Fibroblast of peridontal ligament (primary cell): Measurements from ENCODE around the gene ROPN1L.
"Not testable (repeated sequence)": the region's sequence is repeated elsewhere in the genome, so short reads cannot be mapped to it uniquely, and the experiment has no call there.

Experiments
- DNase-seq: peaks from one replicate; pipeline ENCODE4 v3.0.0-alpha.2; 2010; ENCODE audit errors: extremely low read depth

ROPN1L gene

DNA sequence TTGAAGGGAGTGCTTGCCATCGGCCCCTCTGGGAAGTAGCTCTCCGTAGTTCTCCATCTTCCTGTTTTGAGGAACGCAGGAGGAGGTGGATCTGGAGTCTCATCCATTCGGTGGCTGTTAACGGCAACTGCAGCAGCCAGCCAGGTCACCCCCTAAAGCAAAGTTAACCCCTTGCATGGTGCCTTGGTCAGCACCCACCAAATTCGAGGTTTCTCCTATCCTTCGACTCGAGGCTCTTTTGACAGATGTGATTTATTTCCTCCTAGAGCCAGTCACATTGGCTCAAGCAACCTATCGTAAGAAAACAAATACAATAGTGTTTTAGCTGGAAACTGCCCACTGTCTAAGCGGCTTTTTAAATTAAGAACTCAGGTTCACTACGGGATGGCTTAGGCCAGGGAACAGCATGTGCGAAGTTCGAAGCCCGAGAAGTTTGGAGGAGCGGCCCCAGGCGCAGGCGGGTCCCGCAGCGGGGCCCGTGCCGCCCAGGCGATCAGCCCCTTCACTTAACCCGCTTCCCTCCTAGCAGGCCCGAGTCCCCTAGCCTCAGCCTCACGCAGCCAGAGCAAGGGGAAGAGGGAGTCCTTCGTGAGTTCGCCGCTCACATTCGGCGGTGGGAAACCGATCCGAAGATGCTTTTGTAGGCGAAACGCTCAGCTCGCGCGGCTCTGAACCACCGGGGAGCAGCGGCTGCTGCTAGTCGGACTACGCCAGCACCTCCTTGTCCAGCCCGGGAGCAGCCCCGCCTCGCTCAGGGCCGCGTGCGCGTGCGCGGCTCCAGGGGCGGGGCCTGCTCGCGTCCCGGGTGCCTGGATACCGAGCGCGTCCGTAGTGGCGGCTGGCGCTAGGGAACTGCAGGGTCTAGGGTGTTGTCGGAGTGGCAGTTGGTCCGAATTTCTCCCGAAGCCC is at the start of gene ROPN1L:
TSS of gene ROPN1L (plus strand) at position 797 of the 909 bp plus-strand sequence. CDS start 289 bp downstream, outside the sequence.
- DNase-seq, result peak; percentile 78

- DNase-seq, result not testable (repeated sequence)
These were observed 48.9 kb upstream of the ROPN1L start for GRCh38 chr5:10392567-10393328.

DNA sequence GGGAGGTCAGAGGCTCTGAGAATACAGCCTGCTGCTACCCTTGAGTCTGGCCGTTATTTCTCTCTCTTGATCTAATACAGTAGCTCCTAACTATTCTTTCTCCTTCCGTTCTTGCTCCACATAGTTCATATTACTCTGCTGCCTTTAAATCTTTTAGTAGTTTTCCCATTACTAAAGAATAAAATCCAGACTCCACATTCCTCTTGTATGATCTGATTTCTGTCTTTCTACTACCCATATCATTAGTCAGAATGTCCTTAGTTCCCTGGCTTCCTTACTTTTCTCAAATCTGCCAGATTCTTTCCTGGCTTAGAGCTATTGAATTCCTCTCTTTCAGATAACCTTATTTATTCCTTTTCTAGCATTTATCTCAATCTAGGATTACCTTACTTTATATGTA is 48.2 kb upstream of the ROPN1L start:
- peak; percentile 60 for DNase-seq

DNA sequence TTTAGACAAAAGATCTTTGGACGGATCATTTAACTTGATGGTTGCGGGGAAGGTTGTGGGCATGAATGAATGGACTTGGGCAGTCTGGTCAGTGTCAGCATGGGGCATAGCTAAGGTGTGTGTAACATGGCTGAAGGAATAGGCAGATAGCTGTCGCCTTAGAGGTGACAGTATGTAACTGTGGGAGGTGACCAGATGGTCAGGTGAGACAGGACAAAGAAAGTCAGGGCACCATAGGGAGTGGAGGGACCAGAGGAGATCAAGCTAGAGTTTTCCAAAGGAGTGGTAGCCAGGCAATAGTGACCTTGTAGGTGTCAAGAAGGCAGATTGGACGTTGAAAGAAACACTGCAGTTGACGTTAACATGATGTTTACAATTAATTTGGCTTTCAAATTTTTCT is 45.1 kb upstream of the ROPN1L start:
- DNase-seq, result no peak

DNA sequence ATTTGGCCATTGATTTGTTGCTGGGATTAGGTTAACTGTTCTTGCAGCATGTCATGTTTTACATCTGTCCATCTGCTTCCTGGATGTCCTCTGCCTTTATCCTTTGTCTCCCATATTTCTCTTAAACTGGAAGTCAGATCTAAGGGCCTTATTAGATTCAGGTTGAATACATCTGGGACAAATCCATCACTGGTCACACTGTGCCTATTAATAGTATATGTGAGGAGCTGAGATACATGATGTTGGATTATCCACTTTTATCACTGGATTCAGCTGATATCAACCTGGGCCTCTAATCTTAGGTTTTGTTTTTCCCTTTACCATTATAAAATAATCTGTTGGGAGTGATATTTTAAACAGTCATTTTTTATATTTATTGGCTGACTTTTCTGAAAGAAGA is 41.8 kb upstream of the ROPN1L start:
- DNase-seq, result no peak

DNA sequence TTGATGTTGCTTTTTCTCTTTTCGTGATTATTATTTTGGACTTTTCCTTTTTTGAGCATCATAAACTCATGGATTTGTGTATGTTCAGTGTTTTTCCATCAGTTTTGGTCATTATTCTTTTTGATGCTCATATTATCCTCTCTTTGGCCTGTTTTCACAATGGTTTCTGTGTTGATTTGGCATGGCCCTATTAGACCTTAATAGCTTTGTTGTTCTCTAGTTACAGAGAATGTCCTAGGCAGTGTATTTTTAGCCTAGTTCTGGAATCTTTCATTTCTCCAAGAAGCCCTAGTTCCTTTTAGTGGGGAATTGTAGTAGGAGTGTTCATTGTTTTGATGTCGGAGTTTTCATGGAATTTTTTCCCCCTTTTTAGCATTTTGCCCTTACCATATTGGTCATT is 41.3 kb upstream of the ROPN1L start:
- DNase-seq, result no peak

DNA sequence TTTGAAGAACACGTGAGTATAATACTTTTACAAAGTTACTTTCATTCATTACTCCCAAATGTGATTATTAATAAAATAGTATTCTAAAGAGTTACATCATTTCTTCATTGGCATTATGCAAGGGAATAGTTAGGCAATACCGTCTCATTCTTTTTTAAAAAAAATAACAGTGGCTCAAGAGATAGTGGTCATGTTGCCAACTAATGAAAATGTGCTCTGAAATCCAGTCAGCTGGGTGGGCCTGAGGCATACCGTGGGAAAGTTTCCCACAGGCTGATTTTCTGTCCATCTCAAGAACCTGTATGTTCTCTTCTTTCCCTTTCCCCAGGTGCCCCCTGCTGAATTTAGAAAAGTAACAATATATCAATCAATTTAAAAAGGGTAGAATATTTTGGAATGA is 40.8 kb upstream of the ROPN1L start:
- peak; percentile 60 for DNase-seq

DNA sequence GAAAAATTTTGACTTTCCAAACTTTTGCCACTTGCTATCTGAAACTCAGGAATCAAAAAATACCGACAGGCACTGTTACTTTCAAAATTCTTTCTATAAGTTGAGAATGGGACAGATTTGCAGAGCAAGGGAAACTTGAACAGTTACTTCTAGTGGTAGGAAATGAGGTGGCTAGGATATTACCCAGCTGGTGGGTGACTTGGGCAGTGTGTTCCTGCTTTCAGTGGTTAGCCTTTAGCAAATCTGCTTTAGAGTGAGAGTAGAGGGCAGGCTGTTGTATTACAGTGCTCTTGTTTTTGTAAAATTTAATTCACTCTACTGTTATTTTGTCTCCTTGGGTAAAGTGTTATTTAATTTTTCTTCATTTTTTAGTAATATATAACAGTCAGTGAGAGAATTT is 40.2 kb upstream of the ROPN1L start:
- no peak for DNase-seq

DNA sequence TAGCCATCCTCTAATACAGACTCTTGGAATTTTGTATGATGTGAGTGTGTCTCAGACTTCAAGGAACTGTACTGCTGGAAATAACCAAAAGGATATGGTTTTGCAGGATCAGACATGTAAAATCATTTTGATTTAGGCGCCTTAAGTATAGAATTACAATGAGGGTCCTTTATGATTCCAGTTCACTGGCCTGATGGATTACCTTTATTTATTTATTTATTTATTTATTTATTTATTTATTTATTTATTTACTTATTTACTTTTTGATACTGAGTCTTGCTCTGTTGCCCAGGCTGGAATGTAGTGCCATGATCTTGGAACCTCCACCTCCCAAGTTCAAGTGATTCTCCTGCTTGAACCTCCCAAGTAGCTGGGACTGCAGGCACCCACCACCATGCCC is 37.9 kb upstream of the ROPN1L start:
- no peak for DNase-seq

- no peak for DNase-seq
These were observed 35.0 kb upstream of the ROPN1L start for GRCh38 chr5:10406651-10407050.

GRCh38 chr5:10409504-10409903 is 32.2 kb upstream of the ROPN1L start:
- no peak for DNase-seq

DNA sequence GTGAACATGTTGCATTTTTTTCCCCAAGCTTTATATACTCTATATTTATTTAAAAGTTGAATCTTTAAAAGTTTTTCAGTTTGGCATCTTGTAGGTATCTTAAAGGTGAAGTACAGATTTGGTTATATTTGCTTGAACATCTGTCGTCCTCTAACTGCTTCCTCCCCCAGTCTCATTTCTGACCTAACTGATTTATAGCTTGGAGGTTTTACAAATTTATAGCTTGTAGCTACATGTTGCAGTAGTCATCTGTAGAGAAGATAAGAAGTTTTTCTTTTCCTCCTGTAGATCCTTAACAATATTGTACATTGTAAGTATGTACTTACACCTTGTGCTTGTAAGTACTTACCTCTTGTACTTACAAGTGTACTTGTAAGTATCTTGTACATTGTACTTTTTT is 31.0 kb upstream of the ROPN1L start:
- DNase-seq, result no peak

GRCh38 chr5:10411336-10411735 is 30.3 kb upstream of the ROPN1L start:
- no peak for DNase-seq

DNA sequence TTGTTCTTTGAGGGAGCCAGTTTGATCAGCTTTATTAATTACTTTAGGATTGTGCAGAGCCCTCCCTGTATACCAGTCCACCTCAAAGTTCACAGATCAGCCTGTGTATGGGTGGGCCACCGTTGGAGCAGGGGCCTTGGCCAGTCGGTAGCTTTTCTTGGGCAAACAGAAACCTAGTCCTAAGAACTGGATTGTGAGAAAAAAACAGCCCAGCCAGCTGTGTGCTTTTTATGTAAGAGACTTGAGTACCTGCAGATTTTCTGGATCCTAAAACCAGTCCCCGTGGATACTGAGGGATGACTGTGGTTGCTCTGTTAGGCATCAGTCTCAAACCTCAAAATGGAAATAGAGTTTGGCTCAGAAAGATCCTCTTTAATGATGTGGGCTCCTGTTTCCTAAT is 24.8 kb upstream of the ROPN1L start:
- no peak for DNase-seq

DNA sequence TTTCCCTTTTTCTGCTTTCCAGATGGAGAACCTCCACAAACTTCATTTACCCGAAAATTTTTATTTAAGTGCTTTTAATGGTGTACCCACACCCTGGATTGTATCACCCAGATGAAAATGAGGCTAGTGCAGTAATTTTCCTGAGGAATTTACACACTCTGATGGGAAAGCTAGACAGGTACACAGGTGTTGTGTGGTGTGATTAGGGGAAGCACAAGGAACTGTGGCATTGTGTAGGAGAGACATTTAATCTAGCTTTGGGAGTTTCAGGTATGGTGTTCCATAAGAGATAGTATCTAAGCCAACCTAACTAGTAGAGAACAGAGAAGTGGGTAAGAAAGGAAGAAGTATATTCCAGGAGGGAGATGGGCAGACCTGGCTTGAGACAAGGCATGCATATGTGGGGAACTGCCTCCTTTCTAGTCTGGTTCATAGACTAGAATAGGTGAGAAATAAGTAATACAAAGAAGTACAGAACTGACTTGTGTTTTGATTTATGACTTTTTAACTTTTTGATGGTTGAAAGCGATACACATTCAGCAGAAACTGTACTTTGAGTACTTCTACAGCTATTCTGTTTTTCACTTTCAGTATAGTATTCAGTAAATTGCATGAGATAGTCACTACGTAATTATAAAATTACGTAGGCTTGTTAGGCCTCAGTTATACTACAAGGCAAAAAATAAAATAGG is 22.9 kb upstream of the ROPN1L start:
- DNase-seq, result no peak

GRCh38 chr5:10420468-10420867 is 21.2 kb upstream of the ROPN1L start:
- no peak for DNase-seq

DNA sequence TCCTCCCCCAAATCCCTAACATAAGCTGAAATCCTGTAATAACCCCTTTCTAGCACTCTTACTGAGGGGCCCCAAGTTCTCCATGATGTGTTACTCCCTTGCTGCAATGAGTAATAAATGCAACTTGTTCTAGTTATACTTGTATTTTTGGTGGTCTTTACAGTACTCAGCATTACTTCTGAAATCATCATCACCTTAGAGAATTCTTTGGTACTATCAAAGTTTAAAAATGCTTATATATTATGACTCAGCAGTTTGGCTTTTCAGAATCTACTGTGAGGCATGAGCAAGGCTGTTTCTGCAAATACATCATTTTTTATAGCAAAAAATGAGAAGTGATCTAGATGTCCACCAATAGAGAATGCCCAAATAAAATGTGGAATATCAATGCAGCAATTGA is 20.7 kb upstream of the ROPN1L start:
- peak; percentile 60 for DNase-seq

GRCh38 chr5:10421896-10422691 is 19.6 kb upstream of the ROPN1L start:
- DNase-seq, result no peak

DNA sequence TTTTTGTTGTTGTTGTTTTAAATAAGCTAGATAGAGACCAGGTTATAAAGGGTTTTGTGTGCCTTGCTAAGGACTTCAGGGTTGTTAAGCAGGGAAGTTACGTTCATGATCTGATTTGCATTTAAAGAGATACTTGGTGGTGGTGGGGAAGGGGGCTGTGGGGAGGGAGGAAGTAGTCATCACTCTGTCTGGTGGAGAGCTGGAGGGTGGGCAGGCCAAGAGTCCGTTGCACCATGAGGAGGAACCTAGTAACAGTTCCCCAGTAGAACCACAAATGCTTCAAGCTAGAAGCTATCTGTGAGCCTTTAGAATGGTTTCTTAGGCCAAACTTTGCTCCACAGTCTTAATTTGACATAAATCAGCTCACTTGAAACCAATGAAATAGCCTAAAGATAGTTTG is 18.7 kb upstream of the ROPN1L start:
- DNase-seq, result no peak

GRCh38 chr5:10424124-10424731 is 17.5 kb upstream of the ROPN1L start:
- DNase-seq, result peak; percentile 68

GRCh38 chr5:10427201-10427600 is 14.5 kb upstream of the ROPN1L start:
- no peak for DNase-seq
